GM12865 (cell line): Measurements from ENCODE around the gene PCNX1.

Experiments used
- DNase-seq: peaks from one replicate; pipeline ENCODE4 v3.0.0; 2010; ENCODE audit warnings: low read depth
- H3K4me3 ChIP-seq: 2 replicates; pipeline ENCODE4 v1.5.1; 2011; ENCODE audit warnings: mild to moderate bottlenecking, low read depth, low read length, control low read depth
- TF ChIP-seq, protein P1 (sequence below): IDR thresholded peaks from 2 replicates; pipeline ENCODE4 v1.5.1; 2011; ENCODE audit warnings: low read length, control low read depth, low read depth, inconsistent platforms; ENCODE audit not compliant: insufficient read depth; ENCODE audit errors: missing control alignments

PCNX1 gene

DNA sequence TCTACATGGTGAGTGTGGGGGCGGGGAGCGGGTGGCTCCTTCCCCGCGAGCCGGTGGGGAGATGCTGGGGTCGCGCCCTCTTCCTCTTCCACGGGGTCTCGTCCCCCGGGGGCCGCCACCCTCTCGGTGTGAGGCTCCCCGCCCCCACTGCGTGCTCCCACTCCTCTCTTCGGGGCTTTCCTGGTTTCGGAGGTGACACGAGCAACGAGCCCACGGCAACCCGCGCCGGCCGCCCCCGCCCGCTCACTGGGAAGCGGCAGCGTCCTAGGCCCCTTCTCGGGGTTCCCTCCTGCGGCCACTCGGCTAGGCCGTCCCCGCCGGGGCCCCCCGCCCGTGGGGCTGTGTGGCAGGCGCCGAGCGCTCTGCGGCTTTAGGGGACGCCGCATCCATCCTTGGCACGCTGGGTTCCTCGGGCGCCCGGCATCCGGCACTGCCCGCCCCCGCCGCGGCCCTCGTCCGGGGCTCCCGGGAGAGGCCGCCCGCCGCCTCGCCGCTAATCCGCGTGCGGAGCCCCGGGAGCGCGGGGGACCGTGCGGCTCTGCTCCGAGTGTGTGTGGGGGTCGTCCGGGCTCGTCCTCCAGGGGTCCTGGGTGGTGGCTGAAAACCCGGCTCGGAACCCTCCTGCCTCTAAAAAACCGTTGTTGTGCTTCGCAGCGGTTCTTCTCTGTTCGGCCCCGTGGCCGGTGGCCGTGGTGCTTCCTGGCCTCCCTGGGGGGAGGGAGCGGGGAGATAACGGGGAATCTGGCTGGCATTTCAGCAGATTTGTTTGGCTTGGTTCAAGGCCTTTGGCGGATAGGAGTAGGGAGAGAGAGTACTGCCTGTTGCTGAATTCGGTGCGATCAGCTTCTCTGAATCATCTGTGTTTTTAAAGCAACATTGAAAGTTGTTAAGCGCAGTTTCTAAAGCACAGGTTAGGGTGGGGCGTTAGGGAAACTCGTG lies 1.0 kb downstream of the PCNX1 start:
- H3K4me3 ChIP-seq: peak overlapping the region; percentile 98
- DNase-seq: peak; percentile 60
- TF ChIP-seq, protein P1, sequence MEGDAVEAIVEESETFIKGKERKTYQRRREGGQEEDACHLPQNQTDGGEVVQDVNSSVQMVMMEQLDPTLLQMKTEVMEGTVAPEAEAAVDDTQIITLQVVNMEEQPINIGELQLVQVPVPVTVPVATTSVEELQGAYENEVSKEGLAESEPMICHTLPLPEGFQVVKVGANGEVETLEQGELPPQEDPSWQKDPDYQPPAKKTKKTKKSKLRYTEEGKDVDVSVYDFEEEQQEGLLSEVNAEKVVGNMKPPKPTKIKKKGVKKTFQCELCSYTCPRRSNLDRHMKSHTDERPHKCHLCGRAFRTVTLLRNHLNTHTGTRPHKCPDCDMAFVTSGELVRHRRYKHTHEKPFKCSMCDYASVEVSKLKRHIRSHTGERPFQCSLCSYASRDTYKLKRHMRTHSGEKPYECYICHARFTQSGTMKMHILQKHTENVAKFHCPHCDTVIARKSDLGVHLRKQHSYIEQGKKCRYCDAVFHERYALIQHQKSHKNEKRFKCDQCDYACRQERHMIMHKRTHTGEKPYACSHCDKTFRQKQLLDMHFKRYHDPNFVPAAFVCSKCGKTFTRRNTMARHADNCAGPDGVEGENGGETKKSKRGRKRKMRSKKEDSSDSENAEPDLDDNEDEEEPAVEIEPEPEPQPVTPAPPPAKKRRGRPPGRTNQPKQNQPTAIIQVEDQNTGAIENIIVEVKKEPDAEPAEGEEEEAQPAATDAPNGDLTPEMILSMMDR: peak; percentile 2

- DNase-seq: no peak
- H3K4me3 ChIP-seq: peak overlapping the region; percentile 98
- TF ChIP-seq, protein P1: no peak
Observed at GRCh38 chr14:70908935-70909641, 1.8 kb downstream of the PCNX1 start.

GRCh38 chr14:70909733-70910614 lies 2.7 kb downstream of the PCNX1 start:
- DNase-seq: peak; percentile 22
- H3K4me3 ChIP-seq: peak overlapping the region; percentile 98
- TF ChIP-seq, protein P1: no peak

DNA sequence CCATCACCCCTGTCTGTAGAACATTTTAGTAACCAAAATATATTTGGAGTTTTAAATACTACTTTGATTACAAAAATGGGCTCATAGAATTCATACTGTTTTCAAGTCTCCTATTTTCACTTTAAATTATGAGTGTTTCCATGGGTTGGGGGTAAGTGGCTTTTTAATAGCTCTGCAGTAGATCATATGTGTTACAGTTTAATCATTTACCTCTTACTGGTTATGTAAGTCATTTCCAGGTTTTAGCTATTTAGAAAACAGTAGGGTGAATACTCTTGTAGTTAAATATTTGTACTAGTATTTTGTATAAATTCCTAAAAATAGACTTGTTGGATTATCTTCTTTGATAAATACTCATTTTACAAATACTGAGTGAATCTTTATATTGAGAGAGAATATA lies 8.2 kb downstream of the PCNX1 start:
- TF ChIP-seq, protein P1: no peak
- H3K4me3 ChIP-seq: no peak overlapping the region
- DNase-seq: no peak

DNA sequence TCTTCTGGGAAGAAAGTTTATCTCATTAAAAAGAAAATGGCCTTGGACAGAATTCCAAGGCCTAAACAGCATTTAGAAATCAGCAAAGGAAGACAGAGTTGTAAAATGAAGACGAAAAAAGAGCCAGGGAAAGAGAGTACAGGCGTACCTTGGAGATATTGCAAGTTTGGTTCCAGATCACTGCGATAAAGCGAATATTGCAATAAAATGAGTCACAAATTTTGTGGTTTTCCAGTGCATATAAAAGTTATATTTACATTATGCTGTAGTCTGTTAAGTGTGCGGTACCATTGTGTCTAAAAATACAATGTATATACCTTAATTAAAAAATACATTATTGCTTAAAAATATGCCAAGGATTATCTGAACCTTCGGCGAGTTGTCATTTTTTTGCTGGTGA lies 9.0 kb downstream of the PCNX1 start:
- TF ChIP-seq, protein P1: no peak
- no peak for DNase-seq
- H3K4me3 ChIP-seq: no peak overlapping the region

- no peak for DNase-seq
- no peak overlapping the region for H3K4me3 ChIP-seq
- TF ChIP-seq, protein P1: no peak
Observed at GRCh38 chr14:70916799-70917198, 9.5 kb downstream of the PCNX1 start.
